Right lung (tissue), 5 donors: ENCODE results near the gene MBD4. TPM values are rescaled to one million over a fixed set of nuclear protein-coding genes. Genes with fewer than 3 reads are reported as not detected.
"Not testable (repeated sequence)": the region's sequence is repeated elsewhere in the genome, so short reads cannot be mapped to it uniquely, and the experiment has no call there.

ENCODE experiments used
- DNase-seq, 2 donors: peaks; one replicate each; pipeline ENCODE4 v3.0.0-alpha.2; 2013
- polyA plus RNA-seq, 5 donors: library from polyadenylated mRNA; unstranded; fragments of 120-200 nt; gene quantifications; one replicate each; pipeline versions ENCODE4 v1.2.1 to v1.2.3, GENCODE V29; 2013; ENCODE audit warnings: inconsistent platforms in 1 of 5, low replicate concordance in 1 of 5; ENCODE audit not compliant: insufficient read length in 5 of 5, insufficient read depth in 1 of 5

The MBD4 gene
- polyA plus RNA-seq, 5 donors, result 50.9 to 61.9 (median 58.6) TPM

DNA sequence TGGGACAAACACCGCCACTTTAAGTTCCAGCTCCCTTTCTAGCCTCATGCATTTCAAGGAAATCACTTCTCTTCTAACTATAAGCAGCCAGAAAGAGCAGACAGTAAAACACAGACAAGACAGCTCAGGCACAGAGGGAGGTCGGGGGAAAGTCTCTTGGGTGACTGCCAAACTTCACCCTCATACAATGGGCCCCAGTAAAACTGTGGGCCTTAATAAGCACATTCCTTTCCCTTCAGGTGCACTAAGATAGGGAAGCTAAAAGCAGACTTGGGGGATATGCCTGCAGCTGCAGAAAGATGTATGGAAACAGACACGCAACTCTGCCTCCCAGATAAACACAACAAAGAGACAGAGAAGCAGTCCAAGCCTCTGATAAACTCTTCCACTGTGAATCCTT, 26.5 kb downstream of the MBD4 start:
- DNase-seq, result not testable (repeated sequence)

DNA sequence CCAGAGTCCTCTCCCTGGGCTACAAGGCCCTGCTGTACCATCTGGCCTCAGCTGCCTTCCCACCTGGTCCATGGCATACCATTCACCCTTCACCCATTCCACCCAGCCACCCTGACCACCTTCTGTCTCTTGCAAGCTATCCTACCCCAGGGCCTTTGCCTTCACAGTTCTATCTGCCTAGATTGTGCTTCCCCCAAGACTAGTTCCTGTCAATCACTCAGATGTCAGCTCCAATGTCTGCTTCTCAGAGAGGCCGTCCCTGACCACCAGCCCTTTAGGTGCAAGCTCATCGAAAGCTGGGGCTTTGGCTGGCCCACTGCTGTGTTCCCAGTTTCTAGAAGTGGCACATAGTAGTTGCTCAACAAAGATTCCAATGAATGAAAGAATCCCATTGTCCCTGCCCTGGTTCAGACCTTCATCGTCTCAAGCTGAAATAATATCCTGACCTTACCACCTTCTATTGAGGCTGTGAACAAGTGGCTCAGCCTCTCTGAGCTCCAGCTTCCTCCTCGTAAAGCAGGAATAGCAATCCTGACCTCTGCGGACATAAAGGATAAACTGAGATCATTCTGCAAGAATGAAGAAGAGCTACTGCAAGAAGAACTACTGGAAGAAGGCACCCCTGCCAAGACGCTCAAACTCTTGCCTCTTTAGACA, 27.1 kb downstream of the MBD4 start:
- no peak for DNase-seq

DNA sequence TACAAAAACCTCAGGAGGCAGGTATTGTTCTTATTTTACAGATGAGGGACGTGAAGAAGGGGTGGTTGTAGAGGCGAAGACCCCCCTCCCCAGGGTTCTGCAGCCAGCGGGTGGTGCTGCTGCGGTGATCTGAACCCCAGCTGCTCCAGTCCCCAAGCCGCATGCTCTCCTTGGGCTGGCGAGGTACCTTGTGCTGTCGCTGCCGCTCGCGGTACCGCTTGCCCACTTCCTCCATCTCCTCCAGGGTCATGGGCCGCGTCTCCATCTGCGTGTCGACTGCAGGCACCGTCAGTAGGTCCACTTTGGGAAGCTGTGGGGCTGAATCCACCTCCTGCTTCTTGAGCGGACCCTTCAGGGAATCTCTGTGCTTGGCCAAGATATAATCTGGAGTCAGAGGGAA, 28.8 kb downstream of the MBD4 start:
- no peak for DNase-seq

DNA sequence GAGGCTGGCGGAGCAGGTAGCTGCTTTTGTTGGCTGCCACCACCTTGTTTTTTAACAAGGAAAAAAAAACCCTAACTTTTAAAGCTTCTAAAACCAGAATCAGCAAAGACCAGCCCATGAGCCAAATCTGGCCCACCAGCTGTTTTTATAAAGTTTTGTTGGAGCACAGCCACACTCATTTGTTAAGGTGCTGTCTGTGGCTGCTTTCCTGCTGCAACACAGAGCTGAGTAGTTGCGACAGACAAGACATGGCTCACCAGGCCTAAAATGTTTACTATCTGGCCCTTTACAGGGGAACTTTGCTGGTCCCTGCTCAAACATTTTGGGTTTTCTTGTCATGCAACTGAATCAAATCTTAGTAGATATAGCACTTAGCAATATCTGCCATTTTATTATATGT, 30.2 kb downstream of the MBD4 start:
- DNase-seq, result peak; percentile 45 to 75

DNA sequence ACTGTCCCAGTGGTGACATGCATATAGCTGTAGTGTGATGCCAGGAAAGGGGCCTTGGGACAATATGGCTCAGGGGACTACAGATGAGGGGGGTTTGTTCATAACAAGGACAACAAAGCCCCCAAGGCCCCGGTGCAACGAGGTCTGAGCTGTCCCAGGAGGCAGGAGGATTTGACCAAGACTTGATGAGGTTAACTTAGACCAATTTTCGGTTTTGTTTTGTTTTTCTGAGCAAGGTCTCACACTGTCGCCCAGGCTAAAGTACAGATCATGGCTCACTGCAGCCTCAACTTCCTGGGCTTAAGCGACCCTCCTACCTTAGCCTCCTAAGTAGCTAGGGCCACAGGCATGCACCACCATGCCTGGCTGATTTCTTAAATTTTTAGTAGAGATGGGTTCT, 35.1 kb downstream of the MBD4 start:
- DNase-seq, result no peak

DNA sequence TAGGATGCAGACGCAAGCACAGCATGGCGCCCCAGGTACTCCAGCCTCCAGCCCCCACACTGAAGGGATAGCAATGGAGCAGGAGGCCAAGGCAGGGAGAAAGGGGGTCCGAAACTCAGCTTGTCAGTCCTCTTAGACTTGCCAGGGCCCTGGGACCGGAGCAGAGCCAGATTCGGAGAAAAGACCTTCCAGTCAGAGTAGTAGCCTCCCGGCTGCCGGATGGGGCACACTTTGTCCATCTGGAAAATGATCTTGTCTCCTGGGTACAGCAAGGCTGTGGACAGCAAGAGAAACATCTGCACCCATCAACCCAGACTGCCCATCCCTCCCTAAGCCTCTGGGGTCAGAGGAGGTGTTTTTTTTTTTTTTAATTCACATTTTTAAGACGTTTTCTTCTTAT, 35.6 kb downstream of the MBD4 start:
- DNase-seq, result no peak

DNA sequence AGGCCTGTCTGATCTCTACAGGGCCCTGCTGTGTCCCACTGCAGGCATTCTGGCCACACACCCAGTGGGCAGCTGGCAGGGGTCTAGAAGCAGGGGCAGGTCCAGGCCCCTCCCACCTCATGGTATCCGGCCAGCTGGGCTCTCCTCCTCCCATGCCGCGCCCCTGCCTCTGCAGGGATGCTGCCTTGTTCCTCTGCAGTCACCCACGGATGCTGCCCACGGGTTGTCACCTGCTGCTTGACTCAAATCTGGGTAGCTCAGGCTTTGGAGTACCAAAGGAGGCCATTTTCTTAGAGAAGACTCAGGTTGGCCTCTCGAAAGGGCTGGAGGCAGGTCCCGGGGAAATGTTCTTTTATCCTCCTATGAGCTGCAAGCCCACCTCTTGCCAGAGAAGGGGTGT, 36.3 kb downstream of the MBD4 start:
- no peak for DNase-seq

DNA sequence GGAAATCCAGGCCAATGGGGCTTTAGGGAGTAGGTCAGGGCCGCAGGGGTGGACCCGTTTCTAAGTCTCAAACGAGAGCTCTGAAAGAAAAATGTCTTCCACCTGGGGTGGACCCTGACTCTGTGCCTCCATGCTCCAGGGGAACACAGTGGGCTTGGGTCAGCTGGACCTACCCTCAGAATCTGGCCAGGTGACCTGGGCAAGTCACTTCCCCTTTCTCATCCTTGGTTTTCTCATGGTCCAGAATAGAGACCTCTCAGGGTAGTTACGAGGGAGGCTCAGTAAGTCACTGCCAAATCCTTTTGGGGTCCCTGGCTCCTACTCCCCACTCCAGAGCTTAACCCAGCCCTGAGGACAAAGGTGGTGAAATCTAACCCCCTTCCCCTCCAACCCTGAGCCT, 37.1 kb downstream of the MBD4 start:
- no peak for DNase-seq

DNA sequence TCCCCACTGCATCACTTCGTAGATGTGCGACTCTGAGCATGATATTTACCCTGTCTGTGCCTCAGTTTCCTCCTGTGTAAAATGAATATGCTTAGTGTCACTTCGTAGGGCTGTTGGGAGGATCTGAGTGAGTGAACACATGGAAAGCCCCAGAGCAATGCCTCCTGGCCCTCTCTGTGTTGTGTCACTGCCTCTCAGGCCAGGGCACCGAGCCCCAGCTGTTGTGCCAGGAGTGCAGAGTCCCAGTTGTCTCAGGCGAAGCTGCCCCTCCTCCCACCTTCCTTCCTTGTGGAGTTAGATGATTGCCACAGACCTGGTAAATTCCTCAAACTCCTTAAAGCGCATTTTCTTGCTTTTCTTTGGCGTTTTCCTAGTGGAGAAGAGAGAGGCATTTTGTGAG, 37.5 kb downstream of the MBD4 start:
- DNase-seq, result no peak

DNA sequence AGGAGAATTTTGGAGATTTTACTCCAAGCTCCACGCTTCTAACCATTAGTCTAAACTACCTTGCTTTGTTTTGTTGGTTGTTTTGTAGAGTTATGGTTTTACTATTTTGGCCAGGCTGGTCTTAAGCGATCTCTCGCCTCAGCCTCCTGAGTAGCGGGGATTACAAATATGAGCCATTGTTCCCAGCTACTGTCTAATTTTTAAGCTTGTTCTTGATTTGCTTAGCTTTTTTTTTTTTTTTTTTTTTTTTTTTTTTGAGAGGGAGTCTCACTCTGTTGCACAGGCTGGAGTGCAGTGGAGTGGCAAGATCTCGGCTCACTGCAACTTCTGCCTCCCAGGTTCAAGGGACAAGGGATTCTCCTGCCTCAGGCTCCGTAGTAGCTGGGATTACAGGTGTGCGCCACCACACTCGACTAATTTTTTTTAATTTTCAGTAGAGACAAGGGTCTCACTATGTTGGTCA, 39.8 kb downstream of the MBD4 start:
- DNase-seq, result no peak

DNA sequence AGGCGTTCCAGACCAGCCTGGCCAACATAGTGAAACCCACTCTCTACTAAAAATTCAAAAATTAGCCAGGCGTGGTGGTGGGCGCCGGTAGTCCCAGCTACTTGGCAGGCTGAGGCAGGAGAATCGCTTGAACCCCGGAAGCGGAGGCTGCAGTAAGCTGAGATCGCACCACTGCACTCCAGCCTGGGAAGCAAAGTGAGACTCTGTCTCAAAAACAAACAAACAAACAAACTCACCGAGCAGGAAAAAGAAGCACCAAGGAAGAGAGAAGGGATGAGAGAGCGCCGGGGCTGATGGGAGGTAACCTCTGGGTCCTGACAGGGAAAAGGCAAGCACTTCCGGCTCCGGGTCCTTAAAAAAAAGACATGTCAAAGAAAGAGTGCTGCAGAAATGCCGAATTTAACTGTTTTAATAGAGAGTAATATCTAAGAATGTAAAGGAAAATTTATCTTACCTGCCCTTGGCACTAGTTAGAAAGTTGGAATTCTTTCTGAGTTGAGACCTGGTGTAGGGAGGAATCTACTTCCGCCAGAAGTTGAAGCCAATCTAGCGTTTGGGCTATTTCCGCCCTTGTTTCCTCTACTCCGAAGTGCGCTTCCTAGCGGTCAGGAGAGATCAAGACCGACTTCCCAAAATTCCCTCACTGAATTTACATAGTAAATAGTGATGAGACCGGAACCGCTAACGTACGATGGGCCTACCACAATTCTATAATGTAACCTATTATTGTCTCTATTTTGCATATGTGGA, 40.4 kb downstream of the MBD4 start:
- peak; percentile 93 to 94 for DNase-seq

DNA sequence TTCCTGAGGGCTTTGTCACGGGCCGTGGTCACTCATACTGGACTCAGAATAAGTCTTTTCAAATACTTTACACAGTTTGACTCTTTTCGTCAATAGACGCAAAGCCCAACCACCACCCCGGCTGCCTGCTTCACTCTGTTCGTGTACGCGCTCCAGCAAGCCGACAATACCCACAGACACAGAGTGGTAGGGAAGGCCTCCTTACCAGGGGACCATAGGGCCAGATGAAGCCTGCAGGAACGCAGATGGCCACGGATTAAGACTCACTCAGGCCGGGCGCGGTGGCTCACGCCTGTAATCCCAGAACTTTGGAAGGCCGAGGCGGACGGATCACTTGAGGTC, 41.0 kb downstream of the MBD4 start:
- DNase-seq, result no peak

DNA sequence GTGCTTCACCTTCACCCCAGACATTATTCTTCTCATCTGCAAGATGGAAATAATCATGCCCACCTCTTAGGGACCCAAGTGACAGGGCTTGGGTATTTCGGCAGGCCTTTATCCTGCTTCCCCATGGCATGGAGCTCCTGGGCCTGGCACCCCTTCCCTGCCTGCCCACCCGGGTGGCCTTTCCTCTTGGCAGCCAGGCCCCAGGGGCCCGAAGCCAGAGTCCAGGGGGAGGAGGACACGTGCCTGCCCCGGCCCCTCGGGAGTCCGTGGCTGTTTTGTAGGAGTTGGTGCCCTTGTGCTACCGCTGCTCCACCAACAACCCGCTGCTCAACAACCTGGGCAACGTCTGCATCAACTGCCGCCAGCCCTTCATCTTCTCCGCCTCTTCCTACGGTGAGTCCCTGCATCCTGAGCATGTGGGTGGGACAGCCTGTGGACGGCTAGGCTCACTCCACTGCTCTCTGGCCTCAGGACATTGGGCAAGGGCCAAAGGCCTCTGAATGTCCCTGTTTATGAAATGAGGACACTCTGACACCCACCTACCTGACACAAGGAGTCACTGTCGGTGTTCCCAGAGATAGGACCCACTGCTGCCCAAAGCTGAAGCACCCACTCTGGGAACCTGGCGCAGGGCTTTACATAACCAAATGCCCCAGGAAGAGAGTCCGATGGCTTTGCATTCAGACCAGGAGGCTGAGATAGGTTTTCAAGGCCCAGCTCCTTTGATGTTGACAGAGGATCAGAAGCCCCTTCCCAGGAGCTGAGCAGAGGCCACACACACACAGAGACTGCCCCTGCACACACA, 45.8 kb downstream of the MBD4 start:
- not testable (repeated sequence) for DNase-seq

DNA sequence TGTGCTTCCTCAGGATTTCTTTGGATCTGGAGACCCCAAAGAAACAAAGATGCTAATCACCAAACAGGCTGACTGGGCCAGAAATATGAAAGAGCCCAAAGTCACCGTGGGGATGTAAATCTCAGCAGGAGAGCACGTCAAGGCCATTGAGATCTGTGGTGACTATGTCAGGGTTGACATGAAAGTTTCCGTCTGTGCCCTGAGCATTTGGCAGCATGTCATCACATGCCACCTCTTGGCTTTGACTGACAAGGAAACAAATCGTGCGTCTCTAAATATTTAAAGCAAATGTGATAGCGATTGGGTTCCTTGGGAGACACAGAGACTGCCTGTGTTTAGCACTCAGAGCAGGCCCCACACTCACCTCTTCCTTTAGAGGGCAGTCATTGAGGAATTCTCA, 46.5 kb downstream of the MBD4 start:
- DNase-seq, result no peak

DNA sequence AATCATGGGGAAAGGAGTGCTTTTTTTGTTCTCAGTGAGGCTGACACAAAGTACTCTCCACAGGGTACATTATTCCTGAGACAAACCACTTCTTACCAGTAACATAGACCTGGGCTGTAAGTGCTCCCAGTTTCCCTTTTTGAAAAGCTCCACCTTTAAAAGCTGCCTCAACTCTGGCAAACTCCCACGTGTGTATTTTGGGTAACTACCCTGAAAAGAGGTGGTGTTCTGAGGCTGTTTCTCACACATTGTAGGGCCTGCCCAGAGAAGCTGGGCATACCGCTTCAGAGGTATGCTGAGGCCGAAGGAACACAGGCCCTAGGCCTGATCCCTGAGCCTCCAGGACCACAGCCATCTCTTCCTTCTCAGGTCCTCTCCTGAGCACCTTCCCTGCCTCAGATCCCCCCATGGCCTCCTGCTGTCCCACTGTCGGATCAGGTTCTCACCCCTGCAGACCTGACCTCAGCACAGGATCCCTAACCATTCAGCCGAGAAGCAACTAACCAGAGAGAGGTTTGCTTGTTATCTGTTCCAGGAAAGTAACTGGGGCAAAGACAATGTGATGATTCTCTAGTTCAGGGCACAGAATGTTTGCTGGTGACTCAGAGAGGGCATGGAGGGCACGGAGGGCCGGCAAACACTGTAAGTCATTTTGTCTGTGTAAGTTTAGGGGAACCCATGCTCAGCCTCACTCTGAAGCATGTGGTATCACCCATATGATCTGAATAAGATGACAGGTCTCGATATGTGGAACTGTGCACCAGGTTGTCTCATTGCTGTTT, 47.5 kb downstream of the MBD4 start:
- DNase-seq, result not testable (repeated sequence)

DNA sequence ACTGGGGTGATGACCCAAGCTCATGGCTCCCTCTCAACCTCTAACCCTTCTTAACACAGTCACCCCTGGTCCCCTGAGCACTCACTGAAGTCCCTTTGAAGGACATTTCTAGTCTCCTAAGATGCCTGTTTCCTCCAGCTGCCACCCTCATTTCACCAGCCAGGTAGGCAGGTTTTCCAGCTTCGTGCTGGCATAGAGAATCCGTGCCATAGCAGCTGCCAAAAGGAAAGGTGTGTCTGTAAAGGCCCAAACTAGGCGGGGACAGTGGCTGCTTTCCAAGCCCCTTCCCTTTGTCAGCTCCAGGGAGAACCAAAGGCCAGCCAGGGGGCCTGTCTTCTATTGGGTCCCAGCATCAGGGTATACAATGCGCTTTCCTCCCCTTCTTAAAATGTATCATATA, 48.2 kb downstream of the MBD4 start:
- DNase-seq, result not testable (repeated sequence)

DNA sequence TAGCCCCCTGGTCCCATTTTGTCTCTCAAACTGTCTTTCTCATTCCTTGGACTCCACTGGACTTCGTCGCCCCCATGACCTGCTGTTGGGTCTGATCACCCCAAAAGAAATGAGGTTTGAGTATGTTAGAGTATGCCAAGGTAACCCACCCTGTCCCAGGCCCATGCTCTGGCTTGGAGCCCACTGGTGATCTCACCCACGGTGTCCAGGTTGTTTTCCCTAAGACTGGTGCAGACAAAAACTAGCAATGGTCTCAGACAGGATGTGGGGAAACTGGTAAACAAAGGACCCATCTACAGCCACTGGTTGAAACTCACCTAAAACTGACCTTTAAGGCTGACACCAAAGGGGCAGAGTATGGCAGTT, 50.2 kb downstream of the MBD4 start:
- no peak for DNase-seq

DNA sequence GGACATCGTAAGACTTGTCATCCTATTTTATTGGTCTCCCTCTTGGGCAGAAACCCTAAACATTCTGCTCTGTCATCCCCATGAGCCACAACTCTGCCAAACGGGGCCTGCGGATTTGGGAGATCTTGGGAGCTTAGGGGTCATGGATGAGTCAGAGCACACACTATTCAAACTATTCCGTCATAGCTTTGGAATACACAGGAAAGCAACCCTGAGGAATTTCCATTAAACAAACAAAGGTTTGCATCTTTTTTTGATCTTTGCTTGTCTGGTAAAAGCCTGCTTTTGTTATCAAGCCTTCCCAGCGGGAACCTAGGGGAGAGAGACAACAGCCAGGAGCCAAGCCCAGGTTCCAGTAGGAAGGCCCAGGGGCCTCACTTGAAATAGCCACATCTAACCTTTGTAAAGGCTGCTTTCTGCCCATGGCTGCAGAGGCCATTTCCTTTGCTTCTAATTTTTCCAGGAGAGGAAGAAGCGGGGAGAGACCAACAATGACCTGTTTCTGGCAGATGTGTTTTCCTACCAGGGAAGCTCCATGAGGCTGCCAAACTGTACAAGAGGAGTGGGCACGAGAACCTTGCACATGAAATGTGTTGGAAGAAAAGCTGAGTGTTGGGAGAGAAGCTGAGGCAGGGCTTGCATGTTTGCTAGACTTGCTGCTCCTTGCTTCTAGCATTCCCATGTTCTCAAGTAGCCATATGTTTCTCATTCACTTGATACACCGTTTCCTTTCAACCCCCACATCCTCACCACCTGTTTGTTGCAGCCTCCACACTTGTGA, 50.8 kb downstream of the MBD4 start:
- DNase-seq, result not testable (repeated sequence)

DNA sequence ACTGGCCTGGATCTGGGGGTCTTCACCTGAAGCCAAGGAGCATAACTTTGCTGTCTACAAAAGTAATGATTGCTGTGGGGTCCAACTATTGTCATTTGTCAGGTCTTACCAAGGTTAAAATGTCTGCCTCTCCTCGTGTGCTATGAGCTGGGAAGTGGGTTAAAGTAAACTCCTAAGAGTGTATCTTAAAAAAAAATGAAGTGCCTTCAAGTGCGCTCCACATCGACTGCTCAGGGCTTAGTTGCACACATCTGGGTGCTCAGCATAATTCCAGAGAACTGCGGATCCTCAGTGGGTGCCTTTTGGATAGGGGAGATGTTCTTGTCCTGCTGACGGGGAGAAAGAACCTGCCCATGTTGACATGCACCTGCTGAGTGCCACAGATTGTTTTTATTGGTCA, 52.3 kb downstream of the MBD4 start:
- DNase-seq, result no peak

DNA sequence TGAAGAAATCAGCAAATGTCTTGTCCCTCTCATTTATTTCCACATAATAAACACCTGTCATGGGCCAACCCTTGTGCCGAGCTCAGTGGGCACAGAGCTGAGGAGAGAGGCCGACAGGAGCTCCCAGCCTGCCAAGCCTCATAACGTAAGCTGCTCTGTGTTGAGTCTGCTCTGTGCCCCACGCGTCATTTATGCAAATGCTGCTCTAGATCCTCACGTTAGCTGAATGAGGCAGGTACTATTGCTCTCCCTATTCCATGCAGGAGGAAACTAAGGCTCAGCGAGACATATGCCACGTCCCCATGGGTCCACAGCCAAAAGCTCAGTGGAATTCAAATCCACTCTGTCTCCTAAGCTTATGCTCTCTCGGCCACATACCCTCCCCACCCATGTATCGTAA, 52.8 kb downstream of the MBD4 start:
- no peak for DNase-seq

DNA sequence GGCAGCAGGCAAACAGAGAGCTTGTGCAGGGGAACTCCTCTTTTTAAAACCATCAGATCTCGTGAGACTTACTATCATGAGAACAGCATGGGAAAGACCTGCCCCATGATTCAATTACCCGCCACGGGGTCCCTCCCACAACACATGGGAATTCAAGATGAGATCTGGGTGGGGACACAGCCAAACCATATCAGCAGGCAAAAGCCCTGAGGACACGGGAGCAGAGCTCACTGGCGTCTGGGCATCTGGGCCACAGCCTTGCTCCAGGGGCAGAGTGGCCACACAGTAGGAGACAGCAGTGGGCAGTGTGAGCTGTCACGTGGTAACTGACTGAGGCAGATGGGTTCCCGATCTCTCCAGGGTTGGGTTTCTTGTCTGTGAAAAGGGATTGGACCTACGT, 54.2 kb downstream of the MBD4 start:
- not testable (repeated sequence) for DNase-seq
